AML-193 (cell line): ENCODE results near the gene BLVRA.

Experiments
- DNase-seq, 2 experiments: peaks; one replicate each; lab custom pipeline; 2025; lab: John Stamatoyannopoulos, UW

The BLVRA gene

GRCh38 chr7:43749383-43749940 lies 9.0 kb upstream of the BLVRA start:
- DNase-seq, result no peak

- no peak for DNase-seq
Observed at GRCh38 chr7:43750016-43750887, 8.2 kb upstream of the BLVRA start.

GRCh38 chr7:43752411-43752810 lies 6.1 kb upstream of the BLVRA start:
- no peak for DNase-seq

- DNase-seq, result no peak
Observed at GRCh38 chr7:43753271-43753810, 5.1 kb upstream of the BLVRA start.

GRCh38 chr7:43753843-43754242 lies 4.6 kb upstream of the BLVRA start:
- no peak for DNase-seq

GRCh38 chr7:43754596-43754995 lies 3.9 kb upstream of the BLVRA start:
- DNase-seq, result no peak

- no peak for DNase-seq
Observed at GRCh38 chr7:43756368-43757072, 2.0 kb upstream of the BLVRA start.

GRCh38 chr7:43757073-43757720 lies 1.3 kb upstream of the BLVRA start:
- DNase-seq, result no peak

GRCh38 chr7:43758822-43759683 lies 573 bp downstream of the BLVRA start:
- DNase-seq, result peak; percentile 31 to 53

GRCh38 chr7:43760861-43761260 lies 2.4 kb downstream of the BLVRA start:
- DNase-seq, result no peak

- no peak for DNase-seq
Observed at GRCh38 chr7:43761382-43761781, 2.9 kb downstream of the BLVRA start.

- DNase-seq, result no peak
Observed at GRCh38 chr7:43761938-43762692, 3.6 kb downstream of the BLVRA start.

- no peak for DNase-seq
Observed at GRCh38 chr7:43763183-43763582, 4.7 kb downstream of the BLVRA start.

GRCh38 chr7:43764039-43764761 lies 5.7 kb downstream of the BLVRA start:
- DNase-seq, result no peak

GRCh38 chr7:43764807-43765491 lies 6.5 kb downstream of the BLVRA start:
- DNase-seq, result peak; percentile 15 to 34

GRCh38 chr7:43766564-43766963 lies 8.1 kb downstream of the BLVRA start:
- no peak for DNase-seq

- DNase-seq, result no peak
Observed at GRCh38 chr7:43767311-43767710, 8.8 kb downstream of the BLVRA start.

- DNase-seq, result no peak
Observed at GRCh38 chr7:43768201-43768886, 9.9 kb downstream of the BLVRA start.

- no peak for DNase-seq
Observed at GRCh38 chr7:43768887-43769272, 10.4 kb downstream of the BLVRA start.
